HEK293 (cell line): ENCODE measurements around the gene WDR53.
A peak's percentile ranks its signal among the peaks of the same experiment; 100 is the strongest.

Experiments used
- CTCF ChIA-PET: fragments of 350-600 bp; formaldehyde crosslinking; extraction: SDS; loops from one replicate; lab custom pipeline; 2021; ENCODE audit warnings: antibody characterized with exemption; lab: Yijun Ruan, JAX
- POLR2A ChIA-PET: fragments of 300-600 bp; formaldehyde crosslinking; extraction: SDS; loops from one replicate; lab custom pipeline; 2020; ENCODE audit warnings: antibody characterized with exemption, inconsistent platforms; lab: Yijun Ruan, JAX
- H3K27ac ChIP-seq: fragments of 200-500 bp; sonication (Bioruptor generic); 2 replicates; pipeline ENCODE4 v1.5.1; 2014; ENCODE audit warnings: low read depth, low read length, control low read depth, inconsistent platforms; ENCODE audit errors: extremely low read depth
- H3K36me3 ChIP-seq, 2 experiments: fragments of 200-500 bp in 1 of 2; sonication (Bioruptor generic) in 1 of 2; 1 replicate in 1 of 2; 2 replicates in 1 of 2; pipeline ENCODE4 v1.5.1; 2014 to 2017; ENCODE audit warnings: inconsistent platforms in 2 of 2, low read length in 2 of 2; ENCODE audit not compliant: control insufficient read depth in 2 of 2, insufficient read depth in 1 of 2
- H3K4me1 ChIP-seq: fragments of 200-500 bp; sonication (Bioruptor generic); 2 replicates; pipeline ENCODE4 v1.5.1; 2014; ENCODE audit warnings: mild to moderate bottlenecking, low read length, inconsistent platforms; ENCODE audit not compliant: control insufficient read depth, insufficient read depth
- H3K4me3 ChIP-seq: 2 replicates; pipeline ENCODE4 v1.5.1; 2011; ENCODE audit warnings: low read depth, mild to moderate bottlenecking, control low read depth, low read length, moderate library complexity
- H3K9me3 ChIP-seq: fragments of 200-500 bp; sonication (Bioruptor generic); 2 replicates; pipeline ENCODE4 v1.5.1; 2014; ENCODE audit warnings: low read depth, low read length, inconsistent platforms; ENCODE audit not compliant: control insufficient read depth, insufficient read depth
- KLF9 ChIP-seq: fragments of 450-650 bp; formaldehyde crosslinking; IDR thresholded peaks from 2 replicates; pipeline ENCODE4 v1.5.1; 2016; ENCODE audit warnings: missing biosample characterization, missing genetic modification characterization, low read depth
- SCRT1 ChIP-seq: fragments of 450-650 bp; formaldehyde crosslinking; IDR thresholded peaks from 2 replicates; pipeline ENCODE4 v1.5.1; 2016; ENCODE audit warnings: missing biosample characterization, missing genetic modification characterization, borderline replicate concordance
- TCF7L2 ChIP-seq: IDR thresholded peaks from 2 replicates; pipeline ENCODE4 v1.6.1; 2011; ENCODE audit warnings: low read depth, mild to moderate bottlenecking, inconsistent platforms, low read length, moderate library complexity, borderline replicate concordance
- ZBTB17 ChIP-seq: fragments of 450-650 bp; formaldehyde crosslinking; IDR thresholded peaks from 2 replicates; pipeline ENCODE4 v1.5.1; 2016; ENCODE audit warnings: missing biosample characterization, missing genetic modification characterization
- ZBTB7A ChIP-seq: fragments of 450-650 bp; formaldehyde crosslinking; IDR thresholded peaks from 2 replicates; pipeline ENCODE4 v1.5.1; 2016; ENCODE audit warnings: low read depth, missing biosample characterization, missing genetic modification characterization
- ZNF112 ChIP-seq: fragments of 450-650 bp; formaldehyde crosslinking; IDR thresholded peaks from 2 replicates; pipeline ENCODE4 v1.5.0; 2017; ENCODE audit warnings: missing biosample characterization, missing genetic modification characterization
- ZNF146 ChIP-seq: fragments of 450-650 bp; formaldehyde crosslinking; IDR thresholded peaks from 2 replicates; pipeline ENCODE4 v1.5.1; 2016; ENCODE audit warnings: missing biosample characterization, missing genetic modification characterization
- ZNF184 ChIP-seq: fragments of 450-650 bp; IDR thresholded peaks from 2 replicates; pipeline ENCODE4 v1.5.1; 2018; ENCODE audit warnings: missing biosample characterization, mild to moderate bottlenecking, missing genetic modification characterization
- ZNF19 ChIP-seq: fragments of 450-650 bp; formaldehyde crosslinking; IDR thresholded peaks from 2 replicates; pipeline ENCODE4; 2016; ENCODE audit warnings: missing biosample characterization, missing genetic modification characterization, low read depth
- ZNF211 ChIP-seq: fragments of 450-650 bp; formaldehyde crosslinking; IDR thresholded peaks from 2 replicates; pipeline ENCODE4 v1.5.1; 2016; ENCODE audit warnings: low read depth, missing biosample characterization, missing genetic modification characterization
- ZNF239 ChIP-seq: fragments of 450-650 bp; formaldehyde crosslinking; IDR thresholded peaks from 2 replicates; pipeline ENCODE4 v1.5.1; 2016; ENCODE audit warnings: missing biosample characterization, missing genetic modification characterization
- ZNF248 ChIP-seq: fragments of 450-650 bp; formaldehyde crosslinking; IDR thresholded peaks from 2 replicates; pipeline ENCODE4 v1.5.1; 2017; ENCODE audit warnings: missing biosample characterization, missing genetic modification characterization
- ZNF311 ChIP-seq: fragments of 450-650 bp; formaldehyde crosslinking; IDR thresholded peaks from 2 replicates; pipeline ENCODE4 v1.5.1; 2017; ENCODE audit warnings: missing biosample characterization, missing genetic modification characterization, borderline replicate concordance
- ZNF324 ChIP-seq: fragments of 450-650 bp; formaldehyde crosslinking; IDR thresholded peaks from 2 replicates; pipeline ENCODE4 v1.5.1; 2016; ENCODE audit warnings: missing biosample characterization, missing genetic modification characterization
- ZNF549 ChIP-seq: fragments of 450-650 bp; IDR thresholded peaks from 2 replicates; pipeline ENCODE4 v1.5.1; 2018; ENCODE audit warnings: missing biosample characterization, missing genetic modification characterization, mild to moderate bottlenecking, inconsistent platforms, moderate library complexity
- ZNF629 ChIP-seq: fragments of 450-650 bp; formaldehyde crosslinking; IDR thresholded peaks from 2 replicates; pipeline ENCODE4 v1.5.1; 2017; ENCODE audit warnings: missing biosample characterization, missing genetic modification characterization
- ZNF664 ChIP-seq: fragments of 450-650 bp; formaldehyde crosslinking; IDR thresholded peaks from 2 replicates; pipeline ENCODE4 v1.5.1; 2016; ENCODE audit warnings: missing biosample characterization, missing genetic modification characterization
- ZNF701 ChIP-seq: fragments of 450-650 bp; formaldehyde crosslinking; IDR thresholded peaks from 2 replicates; pipeline ENCODE4 v1.5.1; 2016; ENCODE audit warnings: missing biosample characterization, missing genetic modification characterization
- ZSCAN16 ChIP-seq: fragments of 450-650 bp; formaldehyde crosslinking; IDR thresholded peaks from 2 replicates; pipeline ENCODE4 v1.5.1; 2016; ENCODE audit warnings: missing biosample characterization, missing genetic modification characterization
- TF ChIP-seq, protein P1 (sequence below): fragments of 450-650 bp; formaldehyde crosslinking; IDR thresholded peaks from 2 replicates; pipeline ENCODE4 v1.5.1; 2016; ENCODE audit warnings: missing biosample characterization, missing genetic modification characterization
- TF ChIP-seq, protein P2 (sequence below): fragments of 450-650 bp; formaldehyde crosslinking; IDR thresholded peaks from 2 replicates; pipeline ENCODE4 v1.5.1; 2016; ENCODE audit warnings: missing biosample characterization, missing genetic modification characterization
- TF ChIP-seq, protein P3 (sequence below): fragments of 450-650 bp; formaldehyde crosslinking; IDR thresholded peaks from 2 replicates; pipeline ENCODE4 v1.5.1; 2016; ENCODE audit warnings: missing biosample characterization, missing genetic modification characterization

WDR53 gene

DNA sequence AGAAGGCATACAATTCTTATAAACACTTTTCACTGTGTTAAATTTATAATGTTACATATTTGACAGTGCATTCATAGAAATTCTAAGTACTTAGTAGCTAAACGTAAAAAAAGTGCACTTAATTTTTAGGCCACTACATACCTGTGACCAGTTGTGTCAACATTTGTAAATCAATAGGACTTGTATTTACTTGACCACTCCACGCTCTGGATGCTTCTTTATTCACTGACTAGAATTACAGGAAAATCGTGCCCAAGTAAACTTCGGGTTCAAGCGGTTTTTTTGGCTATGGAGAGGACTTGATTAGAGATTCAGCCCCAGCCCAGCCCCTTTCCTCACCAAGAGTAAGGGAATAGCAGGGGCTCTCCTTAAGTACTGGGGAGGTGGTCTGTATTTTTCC lies 21.8 kb downstream of the WDR53 start:
- no peaks in the 10 kb centered on the region for H3K9me3 ChIP-seq
- no peak overlapping the region for H3K4me3 ChIP-seq
- TF ChIP-seq ZNF629 (tag by site-specific recombination) = no peak
- TF ChIP-seq ZBTB17 (tag by site-specific recombination) = no peak
- TF ChIP-seq ZNF324 = no peak
- TF ChIP-seq ZNF184 = no peak
- TF ChIP-seq ZSCAN16 (tag by site-specific recombination) = no peak
- TF ChIP-seq ZNF664 = no peak
- no peak for TF ChIP-seq ZBTB7A (tag by site-specific recombination)
- TF ChIP-seq, protein P1, sequence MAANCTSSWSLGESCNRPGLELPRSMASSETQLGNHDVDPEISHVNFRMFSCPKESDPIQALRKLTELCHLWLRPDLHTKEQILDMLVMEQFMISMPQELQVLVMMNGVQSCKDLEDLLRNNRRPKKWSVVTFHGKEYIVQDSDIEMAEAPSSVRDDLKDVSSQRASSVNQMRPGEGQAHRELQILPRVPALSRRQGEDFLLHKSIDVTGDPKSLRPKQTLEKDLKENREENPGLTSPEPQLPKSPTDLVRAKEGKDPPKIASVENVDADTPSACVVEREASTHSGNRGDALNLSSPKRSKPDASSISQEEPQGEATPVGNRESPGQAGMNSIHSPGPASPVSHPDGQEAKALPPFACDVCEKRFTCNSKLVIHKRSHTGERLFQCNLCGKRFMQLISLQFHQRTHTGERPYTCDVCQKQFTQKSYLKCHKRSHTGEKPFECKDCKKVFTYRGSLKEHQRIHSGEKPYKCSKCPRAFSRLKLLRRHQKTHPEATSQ (tag by site-specific recombination) = no peak
- TF ChIP-seq ZNF701 = no peak
- TF ChIP-seq, protein P2, sequence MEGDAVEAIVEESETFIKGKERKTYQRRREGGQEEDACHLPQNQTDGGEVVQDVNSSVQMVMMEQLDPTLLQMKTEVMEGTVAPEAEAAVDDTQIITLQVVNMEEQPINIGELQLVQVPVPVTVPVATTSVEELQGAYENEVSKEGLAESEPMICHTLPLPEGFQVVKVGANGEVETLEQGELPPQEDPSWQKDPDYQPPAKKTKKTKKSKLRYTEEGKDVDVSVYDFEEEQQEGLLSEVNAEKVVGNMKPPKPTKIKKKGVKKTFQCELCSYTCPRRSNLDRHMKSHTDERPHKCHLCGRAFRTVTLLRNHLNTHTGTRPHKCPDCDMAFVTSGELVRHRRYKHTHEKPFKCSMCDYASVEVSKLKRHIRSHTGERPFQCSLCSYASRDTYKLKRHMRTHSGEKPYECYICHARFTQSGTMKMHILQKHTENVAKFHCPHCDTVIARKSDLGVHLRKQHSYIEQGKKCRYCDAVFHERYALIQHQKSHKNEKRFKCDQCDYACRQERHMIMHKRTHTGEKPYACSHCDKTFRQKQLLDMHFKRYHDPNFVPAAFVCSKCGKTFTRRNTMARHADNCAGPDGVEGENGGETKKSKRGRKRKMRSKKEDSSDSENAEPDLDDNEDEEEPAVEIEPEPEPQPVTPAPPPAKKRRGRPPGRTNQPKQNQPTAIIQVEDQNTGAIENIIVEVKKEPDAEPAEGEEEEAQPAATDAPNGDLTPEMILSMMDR (tag by site-specific recombination) = no peak
- TF ChIP-seq ZNF248 (tag by site-specific recombination) = no peak
- no peak for TF ChIP-seq ZNF311 (tag by site-specific recombination)
- no peak for TF ChIP-seq SCRT1 (tag by site-specific recombination)
- no peak for TF ChIP-seq ZNF549
- TF ChIP-seq ZNF239 = no peak
- TF ChIP-seq ZNF112 (tag by site-specific recombination) = no peak
- TF ChIP-seq, protein P3, sequence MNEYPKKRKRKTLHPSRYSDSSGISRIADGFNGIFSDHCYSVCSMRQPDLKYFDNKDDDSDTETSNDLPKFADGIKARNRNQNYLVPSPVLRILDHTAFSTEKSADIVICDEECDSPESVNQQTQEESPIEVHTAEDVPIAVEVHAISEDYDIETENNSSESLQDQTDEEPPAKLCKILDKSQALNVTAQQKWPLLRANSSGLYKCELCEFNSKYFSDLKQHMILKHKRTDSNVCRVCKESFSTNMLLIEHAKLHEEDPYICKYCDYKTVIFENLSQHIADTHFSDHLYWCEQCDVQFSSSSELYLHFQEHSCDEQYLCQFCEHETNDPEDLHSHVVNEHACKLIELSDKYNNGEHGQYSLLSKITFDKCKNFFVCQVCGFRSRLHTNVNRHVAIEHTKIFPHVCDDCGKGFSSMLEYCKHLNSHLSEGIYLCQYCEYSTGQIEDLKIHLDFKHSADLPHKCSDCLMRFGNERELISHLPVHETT (tag by site-specific recombination) = no peak
- no peaks in the 10 kb centered on the region for H3K36me3 ChIP-seq
- H3K4me1 ChIP-seq = no peaks in the 10 kb centered on the region
- H3K27ac ChIP-seq = no peak overlapping the region
- ChIA-PET POLR2A (no interaction called here), CTCF (no interaction called here)

DNA sequence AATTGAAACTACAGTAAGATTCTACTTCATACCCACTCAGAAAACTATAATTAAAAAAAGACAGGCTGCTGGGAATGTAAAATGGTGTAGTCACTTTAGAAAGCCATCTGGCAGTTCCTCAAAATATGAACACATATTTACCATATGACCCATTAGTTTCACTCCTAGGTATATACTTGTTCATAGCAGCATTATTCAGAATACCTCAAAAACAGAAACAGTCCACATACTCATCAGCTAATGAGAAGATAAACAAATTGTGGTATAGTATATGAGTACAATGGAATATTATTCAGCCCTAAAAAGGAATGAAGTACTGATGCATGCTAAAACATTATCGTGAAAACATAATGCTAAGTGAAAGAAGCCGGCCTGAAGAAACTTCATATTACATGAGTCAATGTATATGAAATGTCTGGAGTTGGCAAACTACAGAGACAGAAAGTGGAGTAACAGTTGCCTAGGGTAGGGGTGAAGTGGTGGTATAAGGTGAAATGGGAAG lies 23.8 kb downstream of the WDR53 start:
- CTCF ChIA-PET = no interaction called here
- Histone ChIP-seq H3K36me3 (no peaks in the 10 kb centered on the region), H3K4me3 (no peak overlapping the region), H3K9me3 (no peaks in the 10 kb centered on the region), H3K27ac (no peak overlapping the region), H3K4me1 (no peaks in the 10 kb centered on the region)
- POLR2A ChIA-PET = no interaction called here
- TF ChIP-seq ZNF146 (tag by site-specific recombination) (peak; percentile 41), KLF9 (tag by site-specific recombination) (no peak), ZNF19 (tag by site-specific recombination) (no peak), TCF7L2 (no peak), ZNF549 (no peak), ZNF211 (tag by site-specific recombination) (no peak)
- TF ChIP-seq, protein P1 (tag by site-specific recombination) = no peak
